Effector CD8-positive, alpha-beta T cell (primary cell): ENCODE measurements around the gene ABHD14A.

Experiments used
- DNase-seq: peaks from one replicate; lab custom pipeline; 2025; lab: John Stamatoyannopoulos, UW

The ABHD14A gene

DNA sequence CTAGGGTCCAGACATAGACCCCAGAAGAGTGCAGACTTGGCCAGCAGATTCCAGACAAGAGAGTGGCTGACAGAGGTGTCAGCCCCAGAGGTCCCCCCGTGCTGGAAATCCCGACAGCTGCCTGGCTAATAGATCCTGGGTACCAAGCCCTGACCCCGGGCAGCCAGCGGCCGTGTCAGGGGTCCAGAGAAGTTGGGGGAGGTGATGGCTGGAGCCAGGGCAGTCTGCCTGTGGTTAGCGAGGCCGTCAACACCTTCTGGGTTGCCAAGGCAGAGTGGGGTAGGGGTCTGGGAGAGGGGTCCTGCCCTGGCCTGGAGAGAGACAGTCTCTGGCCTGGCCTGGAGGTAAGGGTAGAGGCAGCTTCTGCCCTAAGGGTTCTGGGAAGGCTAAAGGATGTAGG is 45.9 kb downstream of the ABHD14A start:
- no peak for DNase-seq

- DNase-seq = no peak
Observed at GRCh38 chr3:52021489-52022268, 46.8 kb downstream of the ABHD14A start.

GRCh38 chr3:52022323-52023100 is 47.6 kb downstream of the ABHD14A start:
- no peak for DNase-seq

DNA sequence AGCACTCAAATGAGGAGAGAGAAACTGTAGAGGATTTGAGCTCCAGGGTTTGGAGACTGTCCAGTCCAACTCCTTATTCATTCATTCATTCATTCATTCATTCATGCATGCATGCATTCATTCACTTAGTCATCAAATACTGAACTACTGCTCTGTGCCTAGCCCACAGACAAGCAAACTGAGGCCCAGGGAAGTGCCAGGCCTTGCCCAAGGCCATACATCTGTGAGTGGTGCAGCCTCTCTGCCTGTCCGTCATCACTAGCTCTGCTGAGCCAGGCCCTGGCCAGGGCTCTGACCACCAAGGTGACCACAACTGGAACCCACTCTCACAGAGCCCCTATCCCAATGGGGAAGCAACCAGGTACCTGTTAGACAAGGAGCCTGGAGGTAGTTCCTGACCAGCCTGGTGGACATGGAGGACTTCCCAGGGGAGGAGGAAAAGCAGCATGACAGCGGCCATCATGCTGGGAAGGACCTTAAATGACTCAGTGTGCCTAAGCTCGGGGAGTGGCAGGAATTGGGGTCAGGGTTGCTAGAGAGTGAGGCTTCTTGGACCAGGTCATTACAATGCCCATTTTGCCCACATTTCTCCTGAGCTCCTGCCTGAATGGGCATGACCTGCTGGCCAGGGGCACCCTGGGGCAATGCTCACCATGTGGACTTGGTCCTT is 48.4 kb downstream of the ABHD14A start:
- DNase-seq = no peak

- DNase-seq = no peak
Observed at GRCh38 chr3:52023860-52024764, 49.2 kb downstream of the ABHD14A start.

- no peak for DNase-seq
Observed at GRCh38 chr3:52024765-52025452, 50.0 kb downstream of the ABHD14A start.

- no peak for DNase-seq
Observed at GRCh38 chr3:52025453-52025852, 50.6 kb downstream of the ABHD14A start.

DNA sequence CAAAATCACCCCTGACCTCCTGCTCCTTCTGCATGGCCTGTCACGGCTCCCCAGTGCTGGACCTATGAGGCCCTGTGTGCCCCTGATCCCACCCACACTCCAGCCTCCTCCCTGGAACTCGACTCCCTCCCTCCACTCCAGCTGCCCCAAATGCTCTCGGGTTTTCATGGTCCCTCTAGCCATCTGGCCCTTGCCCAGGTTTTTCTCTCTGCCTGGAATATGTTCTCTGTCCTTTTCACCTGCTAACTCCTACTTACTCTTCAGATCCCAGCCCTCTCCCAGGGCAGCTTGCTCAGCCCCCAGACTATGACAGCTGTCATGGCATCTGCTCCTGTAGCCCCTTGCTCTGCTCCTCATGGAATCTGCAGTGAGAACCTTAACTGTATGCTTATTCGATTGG is 51.2 kb downstream of the ABHD14A start:
- no peak for DNase-seq

- DNase-seq = no peak
Observed at GRCh38 chr3:52028572-52028971, 53.7 kb downstream of the ABHD14A start.

DNA sequence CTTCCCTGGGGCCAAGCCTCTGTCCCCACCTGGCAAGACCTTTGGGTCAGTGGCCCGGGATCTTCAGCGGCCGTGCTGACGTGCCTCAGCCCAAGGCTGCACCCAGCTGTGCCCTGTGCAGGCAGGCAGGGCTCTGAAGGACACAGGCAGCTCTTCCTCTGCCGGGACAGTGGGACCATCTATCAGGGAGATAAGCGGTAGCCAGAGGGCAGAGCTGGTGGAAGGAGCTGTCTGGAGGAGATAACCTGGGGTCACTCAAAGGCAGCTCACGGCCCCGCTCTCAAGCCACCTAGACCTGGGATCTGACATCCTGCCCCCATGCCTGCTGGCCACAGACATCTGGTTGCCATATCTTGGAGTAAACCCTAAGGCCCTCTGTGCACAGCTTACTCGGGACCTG is 54.2 kb downstream of the ABHD14A start:
- DNase-seq = no peak

DNA sequence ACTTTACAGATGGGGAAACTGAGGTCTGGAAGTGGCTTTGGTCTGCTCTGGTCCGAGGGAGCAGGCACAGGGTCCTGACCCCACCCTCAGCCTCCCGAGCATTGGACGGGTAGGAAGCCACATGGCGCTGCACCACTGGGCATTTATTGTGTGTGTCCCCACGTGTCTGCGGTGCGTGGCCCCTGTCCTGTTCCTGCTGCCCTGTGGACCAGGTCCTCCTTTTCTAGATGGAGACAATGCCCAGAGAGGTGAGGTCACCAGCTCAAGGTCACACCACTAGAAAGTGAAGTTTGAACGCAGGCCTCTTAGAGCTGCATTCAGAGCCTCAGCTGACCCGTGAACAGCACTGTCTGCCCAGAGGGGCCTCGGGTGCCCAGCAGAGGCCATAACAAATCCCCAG is 54.7 kb downstream of the ABHD14A start:
- DNase-seq = no peak
